Activated B cell treated with CpG ODN at 0.5 μM for 24 hours (primary cell): ENCODE measurements around the gene APAF1. TPM values are rescaled to one million over a fixed set of nuclear protein-coding genes. Genes with fewer than 3 reads are reported as not detected.

Experiments used
- ATAC-seq: fragments of 200-7000 bp; cut with Tn5 transposase; one replicate; pipeline ENCODE4 v1.10.0; 2021; ENCODE audit warnings: low read depth, mild to moderate bottlenecking, moderate library complexity
- CTCF ChIA-PET: fragments of 350-600 bp; sonication (Branson Sonifier 250); formaldehyde crosslinking; loops from one replicate; lab custom pipeline; 2021; ENCODE audit warnings: antibody characterized with exemption; lab: Charles Lee
- POLR2A ChIA-PET: fragments of 350-600 bp; sonication (Branson Sonifier 250); formaldehyde crosslinking; loops from one replicate; lab custom pipeline; 2021; ENCODE audit warnings: antibody characterized with exemption; lab: Charles Lee
- DNase-seq: peaks from one replicate; pipeline ENCODE4 v3.0.0; 2022
- H3K27ac Mint-ChIP-seq: one replicate; pipeline ENCODE4 v1.8.0; 2020; ENCODE audit warnings: mixed read lengths
- H3K27me3 Mint-ChIP-seq: one replicate; pipeline ENCODE4 v1.8.0; 2021; ENCODE audit warnings: mixed read lengths
- H3K36me3 Mint-ChIP-seq: one replicate; pipeline ENCODE4 v1.8.0; 2021; ENCODE audit warnings: low read depth, mixed read lengths
- H3K4me1 Mint-ChIP-seq: one replicate; pipeline ENCODE4 v1.8.0; 2021; ENCODE audit warnings: mixed read lengths
- H3K4me3 Mint-ChIP-seq: one replicate; pipeline ENCODE4 v1.8.0; 2020; ENCODE audit warnings: mild to moderate bottlenecking, mixed read lengths
- H3K9me3 Mint-ChIP-seq: one replicate; pipeline ENCODE4 v1.8.0; 2020; ENCODE audit warnings: mixed read lengths
- CTCF ChIP-seq: fragments of 200-600 bp; IDR thresholded peaks from one replicate; pipeline ENCODE4 v1.8.0; 2022; ENCODE audit warnings: antibody characterized with exemption, mild to moderate bottlenecking
- intact Hi-C: fragments of 100-400 bp; cut with micrococcal nuclease; formaldehyde crosslinking; loops from one replicate; pipeline ENCODE4 v1.15.1; 2024
- total RNA-seq: library from RNA; stranded (reverse); gene quantifications from 2 replicates; pipeline ENCODE4 v1.2.3, GENCODE V29; 2022

The APAF1 gene
- total RNA-seq, 1 donor from 2014 or later = 24.0 TPM

GRCh38 chr12:98771811-98772752 is 127.0 kb downstream of the APAF1 start:
- Mint-ChIP-seq H3K27ac (no peak overlapping the region), H3K4me1 (no peaks in the 10 kb centered on the region), H3K36me3 (no peaks in the 10 kb centered on the region), H3K4me3 (no peak overlapping the region), H3K9me3 (no peaks in the 10 kb centered on the region), H3K27me3 (peaks cover 4% of the 10 kb centered on the region)
- ATAC-seq (no peak), DNase-seq (no peak)
- ChIA-PET POLR2A (no interaction called here), CTCF (no interaction called here)
- intact Hi-C loops = no loop called here
- no peak for TF ChIP-seq CTCF

GRCh38 chr12:98772818-98773217 is 127.7 kb downstream of the APAF1 start:
- no peaks in the 10 kb centered on the region for H3K36me3 Mint-ChIP-seq

GRCh38 chr12:98780261-98780660 is 135.2 kb downstream of the APAF1 start:
- no peaks in the 10 kb centered on the region for H3K36me3 Mint-ChIP-seq
- no peak overlapping the region for H3K27ac Mint-ChIP-seq
- DNase-seq = no peak
- ATAC-seq = no peak
- no peaks in the 10 kb centered on the region for H3K9me3 Mint-ChIP-seq
- no peak for TF ChIP-seq CTCF
- peaks cover 15% of the 10 kb centered on the region for H3K27me3 Mint-ChIP-seq
- ChIA-PET POLR2A (no interaction called here), CTCF (no interaction called here)
- H3K4me3 Mint-ChIP-seq = no peak overlapping the region
- intact Hi-C loops = no loop called here
- H3K4me1 Mint-ChIP-seq = no peaks in the 10 kb centered on the region

More at GRCh38 chr12:98772818-98773217, 127.7 kb downstream of the APAF1 start:
- no peak for DNase-seq
- no peaks in the 10 kb centered on the region for H3K4me1 Mint-ChIP-seq
- ChIA-PET CTCF (no interaction called here), POLR2A (no interaction called here)
- no peak overlapping the region for H3K4me3 Mint-ChIP-seq
- no peaks in the 10 kb centered on the region for H3K9me3 Mint-ChIP-seq
- no peak for ATAC-seq
- H3K27ac Mint-ChIP-seq = no peak overlapping the region
- no peak for TF ChIP-seq CTCF
- intact Hi-C loops = no loop called here
- peaks cover 1% of the 10 kb centered on the region for H3K27me3 Mint-ChIP-seq

- Mint-ChIP-seq H3K36me3 (no peaks in the 10 kb centered on the region), H3K4me3 (no peak overlapping the region), H3K27ac (no peak overlapping the region), H3K9me3 (no peaks in the 10 kb centered on the region), H3K4me1 (no peaks in the 10 kb centered on the region), H3K27me3 (peaks cover 20% of the 10 kb centered on the region)
- CTCF ChIA-PET = no interaction called here
- POLR2A ChIA-PET = no interaction called here
- no peak for ATAC-seq
- no peak for TF ChIP-seq CTCF
- intact Hi-C loops = no loop called here
- no peak for DNase-seq
Observed at GRCh38 chr12:98783420-98783819, 138.3 kb downstream of the APAF1 start.

Other genes starting within 250 kb of the APAF1 start
- gene TMPO, start 129.7 kb upstream of the APAF1 start, total RNA-seq = 115 and 116 TPM in 2 replicates
- 508 and 518 TPM in 2 replicates for gene SLC25A3, start 51.6 kb upstream of the APAF1 start, total RNA-seq
- gene IKBIP, start 502 bp upstream of the APAF1 start, total RNA-seq = 8.9 and 9.1 TPM in 2 replicates